Mononuclear cell (primary cell): ENCODE measurements around the gene BHLHA15. TPM values are rescaled to one million over a fixed set of nuclear protein-coding genes. Genes with fewer than 3 reads are reported as not detected.

Experiments used
- H3K27me3 ChIP-seq: 2 replicates; pipeline ENCODE4 v1.6.0; 2011; ENCODE audit warnings: low read length, control low read depth; ENCODE audit not compliant: insufficient read depth
- H3K4me1 ChIP-seq: 2 replicates; pipeline ENCODE4 v1.5.1; 2011; ENCODE audit warnings: mild to moderate bottlenecking, low read length, control low read depth; ENCODE audit not compliant: insufficient read depth
- H3K4me3 ChIP-seq: 2 replicates; pipeline ENCODE4 v1.5.1; 2011; ENCODE audit warnings: mild to moderate bottlenecking, low read length, moderate library complexity
- H3K9me3 ChIP-seq: 2 replicates; pipeline ENCODE4 v1.5.1; 2011; ENCODE audit warnings: low read depth, mild to moderate bottlenecking, control low read depth, low read length
- total RNA-seq: library from RNA; depleted of rRNA; stranded (reverse); fragments of >200 nt; gene quantifications from one replicate; pipeline ENCODE4 v1.2.3, GENCODE V29; 2012

Gene BHLHA15
- total RNA-seq, 1 donor: not detected

DNA sequence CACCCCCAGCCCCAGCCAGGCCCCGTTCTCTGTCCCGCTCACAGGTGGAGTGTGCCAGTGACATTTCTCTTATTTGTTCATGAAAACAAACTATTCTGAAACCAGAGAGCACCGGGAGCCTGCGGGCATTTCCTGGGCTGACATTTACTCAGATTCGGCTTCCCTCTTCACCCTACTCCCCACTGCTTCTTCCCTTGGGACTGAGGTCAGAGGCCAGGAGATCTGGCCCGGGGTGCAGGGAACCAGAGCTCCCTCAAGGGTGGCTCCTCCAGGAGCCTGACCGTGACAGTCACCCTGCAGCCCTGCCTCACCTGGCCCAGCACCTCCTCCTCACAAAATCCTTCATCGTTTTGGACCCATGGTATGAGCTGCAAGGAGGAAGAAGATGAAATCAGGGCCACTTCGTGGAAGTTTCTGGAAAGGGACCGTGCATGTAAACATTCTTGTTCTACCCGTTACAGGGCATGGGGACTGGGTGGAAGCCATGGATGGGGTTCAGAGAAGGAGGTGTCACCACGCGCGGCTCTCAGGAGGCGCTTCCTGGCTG lies 12.2 kb downstream of the BHLHA15 start:
- Histone ChIP-seq H3K4me1 (peaks cover under 1% of the 10 kb centered on the region), H3K9me3 (no peaks in the 10 kb centered on the region), H3K27me3 (no peaks in the 10 kb centered on the region), H3K4me3 (no peak overlapping the region)

DNA sequence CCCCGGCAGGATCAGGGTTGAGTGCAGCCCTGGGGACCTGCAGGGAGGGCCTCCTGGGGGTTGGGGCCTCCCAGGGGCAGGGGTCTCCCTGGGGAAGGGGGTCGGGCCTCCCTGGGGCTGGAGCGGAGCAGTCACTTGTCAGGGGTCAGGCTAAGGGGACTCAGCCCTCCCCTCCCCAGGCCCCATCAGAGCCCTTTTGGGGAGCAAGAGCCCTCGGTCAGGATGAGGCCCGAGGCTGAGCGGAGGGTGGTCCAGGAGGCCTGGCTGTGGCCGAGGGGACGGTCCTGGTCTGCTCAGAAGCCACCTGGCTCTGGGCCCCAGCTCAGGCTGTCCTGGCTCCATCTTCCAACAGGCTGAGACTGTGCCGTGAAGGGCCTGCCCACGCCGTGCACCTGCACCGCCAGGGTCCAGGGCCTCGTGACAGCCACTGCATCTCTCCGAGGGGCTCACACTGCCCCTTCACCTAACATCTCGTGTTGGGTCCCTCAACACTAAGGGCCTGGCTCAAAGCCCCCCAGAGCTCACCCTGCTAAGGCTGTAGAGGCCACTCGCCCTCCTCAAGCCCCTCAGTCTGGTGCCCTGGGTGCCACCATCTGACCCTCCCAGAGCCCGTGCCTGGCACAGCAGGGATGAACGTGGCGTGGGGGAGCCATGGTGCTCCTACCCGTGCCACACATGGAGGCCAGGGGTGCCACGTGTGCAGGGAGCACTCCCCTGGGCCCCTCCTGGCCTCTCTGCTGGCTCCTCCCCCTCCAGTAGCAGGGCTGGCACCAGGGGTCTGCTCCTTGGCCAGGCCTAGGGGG lies 12.9 kb downstream of the BHLHA15 start:
- Histone ChIP-seq H3K27me3 (no peaks in the 10 kb centered on the region), H3K4me3 (no peak overlapping the region), H3K9me3 (no peaks in the 10 kb centered on the region), H3K4me1 (no peaks in the 10 kb centered on the region)

DNA sequence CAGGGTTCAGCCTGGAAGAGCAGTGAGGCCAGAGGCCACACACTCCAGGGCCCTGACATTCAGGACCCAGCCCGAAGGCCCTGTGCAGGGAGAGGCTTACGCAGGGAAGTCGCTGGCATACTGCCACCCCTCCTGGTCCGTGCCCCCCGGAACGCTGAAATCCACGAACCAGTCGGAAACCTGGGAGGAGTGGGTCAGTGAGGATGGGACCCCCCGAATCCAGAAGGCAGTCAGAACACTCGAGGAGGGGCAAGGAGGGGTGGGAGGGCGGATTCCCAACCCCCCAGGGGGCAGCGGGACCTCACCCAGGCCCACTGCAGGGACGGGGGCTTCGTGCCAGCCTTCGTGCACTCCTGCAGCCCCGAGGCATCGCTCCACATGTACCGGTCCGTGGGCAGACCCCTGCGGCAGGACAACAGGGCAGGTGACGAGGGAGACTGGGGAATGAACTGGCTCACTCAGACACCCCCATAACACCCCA lies 13.5 kb downstream of the BHLHA15 start:
- H3K4me1 ChIP-seq: no peaks in the 10 kb centered on the region
- no peaks in the 10 kb centered on the region for H3K27me3 ChIP-seq
- no peaks in the 10 kb centered on the region for H3K9me3 ChIP-seq
- H3K4me3 ChIP-seq: no peak overlapping the region

DNA sequence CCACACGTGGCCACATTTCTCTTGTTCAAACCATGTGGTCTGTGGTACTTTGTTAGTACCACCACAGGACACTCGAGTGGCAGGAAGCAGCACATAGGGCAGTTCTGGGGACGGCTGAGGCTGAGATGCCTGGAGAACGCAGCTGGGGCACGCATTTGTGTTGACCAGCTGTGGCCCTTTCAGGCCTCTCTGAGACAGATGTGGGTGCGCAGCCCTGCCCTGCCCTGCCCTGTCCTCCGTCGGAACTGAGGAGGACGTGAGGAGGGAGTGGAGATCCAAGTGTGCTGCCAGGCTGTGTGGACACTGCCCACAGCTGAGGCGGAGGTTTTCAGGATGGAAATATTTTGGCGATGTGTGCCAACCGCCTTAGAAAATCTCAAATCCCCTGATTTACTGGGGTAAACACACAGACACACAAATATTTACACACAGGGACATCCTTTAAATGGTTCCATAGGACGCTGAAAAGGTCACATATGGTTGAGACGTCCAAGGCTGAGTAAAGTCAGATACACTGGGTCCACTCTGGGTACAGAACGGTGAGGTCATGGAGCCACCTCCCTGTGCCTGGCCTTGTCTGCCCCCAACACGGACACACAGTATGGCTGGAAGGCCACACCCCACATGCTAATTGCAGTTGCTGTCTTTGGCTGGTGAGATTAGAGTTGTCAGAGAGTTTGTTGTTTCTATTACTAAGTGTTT lies 14.8 kb downstream of the BHLHA15 start:
- H3K27me3 ChIP-seq: no peaks in the 10 kb centered on the region
- H3K4me1 ChIP-seq: no peaks in the 10 kb centered on the region
- H3K9me3 ChIP-seq: no peaks in the 10 kb centered on the region
- H3K4me3 ChIP-seq: no peak overlapping the region

DNA sequence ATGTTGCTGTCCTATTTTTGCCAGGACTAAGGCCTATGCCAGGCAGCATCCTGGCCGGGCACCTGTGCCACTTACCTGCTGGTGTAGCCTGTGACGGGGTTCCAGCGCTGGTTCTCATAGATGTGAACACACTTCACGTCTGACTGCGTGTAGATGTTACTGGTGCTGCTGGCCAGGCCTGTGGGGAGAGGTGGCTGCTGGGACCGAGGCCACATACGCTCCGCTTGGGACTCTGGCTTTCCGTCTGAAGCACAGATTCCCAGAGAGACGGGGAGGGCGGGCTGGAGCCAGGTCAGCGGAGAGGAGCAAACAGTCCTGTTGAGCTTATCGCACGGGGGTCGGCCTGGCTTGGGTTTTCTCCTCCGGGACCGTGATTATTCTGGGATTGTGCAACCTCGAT lies 16.7 kb downstream of the BHLHA15 start:
- Histone ChIP-seq H3K27me3 (no peaks in the 10 kb centered on the region), H3K9me3 (no peaks in the 10 kb centered on the region), H3K4me1 (no peaks in the 10 kb centered on the region), H3K4me3 (no peak overlapping the region)

DNA sequence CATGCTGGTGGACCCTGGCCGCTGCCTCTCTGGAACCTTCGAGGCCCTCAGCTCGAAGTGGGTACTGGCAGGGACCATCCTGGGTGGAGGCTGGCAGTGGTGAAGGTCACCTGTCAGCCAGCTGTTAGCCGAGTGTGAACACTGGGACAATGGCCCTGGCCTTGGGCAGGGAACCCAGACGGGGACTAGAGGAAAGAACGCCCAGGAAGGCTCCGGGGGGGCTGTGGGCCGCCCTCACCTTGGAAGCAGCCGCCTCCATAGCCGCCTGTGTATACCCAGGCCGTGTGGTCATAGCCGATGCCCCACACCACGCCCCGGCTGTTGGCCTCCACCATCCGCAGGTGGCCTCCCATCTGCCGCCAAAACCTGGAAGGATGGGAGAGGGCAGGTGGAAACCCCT lies 17.6 kb downstream of the BHLHA15 start:
- Histone ChIP-seq H3K4me3 (no peak overlapping the region), H3K27me3 (no peaks in the 10 kb centered on the region), H3K9me3 (no peaks in the 10 kb centered on the region), H3K4me1 (no peaks in the 10 kb centered on the region)

DNA sequence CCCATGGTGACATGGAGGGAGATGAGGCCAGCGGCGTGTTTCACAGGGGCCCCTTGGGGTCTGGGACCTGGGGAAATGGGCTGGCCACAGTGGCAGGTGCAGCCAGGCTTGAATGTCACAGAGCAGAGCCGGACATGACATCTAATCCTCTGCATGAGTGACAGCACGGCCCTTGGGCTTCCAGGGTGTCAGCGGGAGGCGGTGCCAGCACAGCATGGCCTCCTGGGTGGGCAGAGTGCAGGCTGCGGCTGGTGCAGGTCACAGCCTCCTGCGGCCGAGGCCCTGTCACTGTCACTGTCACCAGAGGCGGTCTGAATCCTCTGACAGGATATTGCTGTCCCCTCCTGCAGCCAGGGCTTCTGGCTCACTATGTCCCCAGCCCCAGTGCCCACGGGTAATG lies 18.2 kb downstream of the BHLHA15 start:
- H3K27me3 ChIP-seq: no peaks in the 10 kb centered on the region
- no peak overlapping the region for H3K4me3 ChIP-seq
- H3K9me3 ChIP-seq: no peaks in the 10 kb centered on the region
- no peaks in the 10 kb centered on the region for H3K4me1 ChIP-seq

DNA sequence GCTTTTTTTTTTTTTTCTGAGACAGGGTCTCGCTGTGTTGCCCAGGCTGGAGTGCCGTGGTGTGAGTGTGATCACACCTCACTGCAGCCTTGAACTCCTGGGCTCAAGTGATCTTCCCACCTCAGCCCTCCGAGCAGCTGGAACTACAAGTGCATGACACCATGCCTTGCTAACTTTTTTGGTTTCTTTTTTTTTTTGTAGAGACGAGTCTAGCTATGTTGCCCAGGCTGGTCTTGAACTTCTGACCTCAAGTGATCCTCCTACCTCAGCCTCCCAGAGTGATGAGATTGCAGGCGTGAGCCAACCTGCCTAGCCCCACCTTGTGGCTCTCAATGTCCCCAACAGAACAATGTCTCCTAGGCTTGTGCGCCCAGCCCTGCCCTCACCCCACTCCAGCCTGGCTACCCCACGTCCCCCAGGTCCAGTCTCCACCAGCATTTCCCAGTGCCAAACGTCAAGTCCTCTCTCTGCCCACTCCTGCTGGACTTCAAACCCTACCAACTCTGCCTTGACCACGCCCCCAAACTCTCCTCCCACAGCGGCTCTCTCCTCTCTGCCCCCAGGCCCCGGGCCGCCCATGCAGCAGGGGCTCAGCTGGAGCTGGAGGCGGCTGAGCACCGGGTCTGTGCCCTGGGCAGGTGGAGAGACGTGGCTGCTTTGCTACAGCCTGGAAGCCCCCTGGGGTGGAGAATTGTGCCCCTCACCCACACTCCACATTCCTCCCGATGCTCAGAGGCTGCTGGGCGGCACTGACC lies 18.9 kb downstream of the BHLHA15 start:
- Histone ChIP-seq H3K27me3 (no peaks in the 10 kb centered on the region), H3K4me3 (no peak overlapping the region), H3K4me1 (no peaks in the 10 kb centered on the region), H3K9me3 (no peaks in the 10 kb centered on the region)

DNA sequence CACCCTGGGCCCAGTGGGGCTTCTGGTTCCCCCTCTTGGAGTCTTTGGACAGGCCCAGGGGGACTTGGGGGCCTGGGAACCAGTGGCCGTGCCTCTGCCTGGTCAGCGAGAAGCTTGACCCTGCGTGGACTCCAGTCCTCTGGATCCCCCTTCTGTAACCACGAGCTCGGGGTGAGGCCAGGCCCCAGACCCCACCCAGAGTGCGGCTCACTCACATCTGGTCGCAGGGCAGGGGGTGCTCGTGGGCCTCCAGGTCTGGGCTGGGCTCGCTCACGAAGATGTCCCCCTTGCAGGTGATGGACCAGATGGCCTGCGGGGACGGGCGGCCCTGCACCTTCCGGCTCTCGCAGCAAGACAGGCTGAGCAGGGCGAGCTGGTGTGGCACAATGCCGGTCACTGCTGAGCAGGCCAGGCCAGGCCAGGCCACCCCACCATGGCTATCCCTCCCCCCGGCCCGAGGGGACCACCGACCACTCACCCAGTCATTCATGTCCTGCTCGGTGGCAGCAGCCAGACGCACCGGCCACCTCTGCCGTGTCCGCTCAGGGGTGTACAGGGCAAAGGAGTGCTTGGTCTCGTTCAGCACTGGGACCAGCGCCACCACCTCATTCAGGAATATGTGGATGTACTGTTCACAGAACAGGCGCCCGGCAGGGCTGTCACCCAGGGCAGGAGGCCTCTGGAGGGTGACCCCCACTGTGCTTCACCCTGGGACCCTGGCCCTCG lies 19.7 kb downstream of the BHLHA15 start:
- no peak overlapping the region for H3K4me3 ChIP-seq
- H3K27me3 ChIP-seq: no peaks in the 10 kb centered on the region
- H3K4me1 ChIP-seq: no peaks in the 10 kb centered on the region
- H3K9me3 ChIP-seq: no peaks in the 10 kb centered on the region

DNA sequence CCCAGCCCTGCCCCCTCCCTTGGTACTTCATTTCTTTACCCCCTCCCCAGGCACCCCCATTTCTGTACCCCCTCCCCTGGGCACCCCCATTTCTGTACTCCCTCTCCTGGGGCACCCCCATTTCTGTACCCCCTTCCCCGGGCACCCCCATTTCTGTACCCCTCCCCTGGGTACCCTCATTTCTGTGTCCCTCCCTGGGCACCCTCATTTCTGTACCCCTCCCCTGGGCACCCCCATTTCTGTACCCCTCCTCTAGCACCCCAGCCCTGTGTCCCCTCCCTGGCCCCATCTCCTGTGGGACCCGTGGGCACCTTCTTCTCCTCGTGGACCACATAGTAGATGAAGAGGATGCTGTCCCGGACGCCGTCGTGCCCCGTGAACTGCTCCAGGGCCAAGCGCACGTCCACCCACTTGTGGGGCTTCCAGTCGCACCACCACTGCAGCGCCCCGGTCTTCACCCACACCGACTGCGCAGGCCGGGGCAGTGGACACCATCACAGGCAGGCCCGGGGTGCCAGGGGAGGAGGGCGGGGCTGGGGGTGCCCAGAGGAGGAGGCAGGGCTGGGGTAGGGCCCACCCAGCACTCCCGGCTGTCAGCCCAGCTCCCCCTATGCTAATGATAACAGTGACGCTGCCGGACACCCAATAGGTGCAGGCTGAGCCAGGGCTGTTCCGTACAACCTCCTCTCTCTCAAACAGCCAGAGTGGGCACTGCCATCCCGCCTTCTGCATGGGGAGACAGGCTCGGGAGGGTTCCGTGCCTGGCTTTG lies 20.4 kb downstream of the BHLHA15 start:
- Histone ChIP-seq H3K4me3 (no peak overlapping the region), H3K27me3 (no peaks in the 10 kb centered on the region), H3K4me1 (no peaks in the 10 kb centered on the region), H3K9me3 (no peaks in the 10 kb centered on the region)

DNA sequence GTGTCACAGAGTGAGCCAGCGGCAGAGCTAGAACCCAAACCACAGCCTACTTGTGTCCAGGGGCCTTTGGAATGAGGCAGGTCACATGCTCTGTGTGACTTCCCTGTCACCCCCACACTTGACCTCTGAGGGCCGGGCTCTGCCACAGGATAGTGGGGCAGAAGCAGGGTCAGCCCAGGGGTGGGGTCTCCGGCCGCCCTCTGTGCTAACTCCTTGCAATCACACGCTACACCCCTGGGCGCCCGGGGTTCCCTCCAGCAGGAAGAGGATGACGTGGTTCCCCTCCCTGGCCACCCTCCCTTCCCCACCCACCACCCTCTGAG lies 21.0 kb downstream of the BHLHA15 start:
- no peaks in the 10 kb centered on the region for H3K27me3 ChIP-seq
- no peaks in the 10 kb centered on the region for H3K9me3 ChIP-seq
- no peak overlapping the region for H3K4me3 ChIP-seq
- no peaks in the 10 kb centered on the region for H3K4me1 ChIP-seq

DNA sequence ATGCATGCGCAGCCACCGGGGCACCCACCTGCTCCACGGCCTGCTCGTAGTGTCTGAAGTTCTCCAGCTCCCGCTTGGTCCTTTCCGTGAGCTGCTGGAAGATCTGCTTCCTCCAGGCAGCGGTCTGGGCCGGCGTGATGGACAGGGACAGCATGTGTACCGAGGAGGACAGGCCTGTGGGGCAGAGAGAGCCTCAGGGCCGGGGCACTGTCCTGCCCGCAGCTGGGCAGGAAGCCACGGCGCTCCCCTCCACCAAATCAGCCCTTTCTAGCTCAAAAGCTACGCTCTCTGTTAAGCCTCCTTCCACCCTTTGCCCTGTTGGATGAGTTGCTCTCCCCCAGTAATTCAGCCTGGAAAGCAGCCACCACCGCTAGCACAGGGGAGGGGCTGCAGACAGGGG lies 21.6 kb downstream of the BHLHA15 start:
- Histone ChIP-seq H3K4me3 (no peak overlapping the region), H3K9me3 (no peaks in the 10 kb centered on the region), H3K4me1 (no peaks in the 10 kb centered on the region), H3K27me3 (no peaks in the 10 kb centered on the region)

DNA sequence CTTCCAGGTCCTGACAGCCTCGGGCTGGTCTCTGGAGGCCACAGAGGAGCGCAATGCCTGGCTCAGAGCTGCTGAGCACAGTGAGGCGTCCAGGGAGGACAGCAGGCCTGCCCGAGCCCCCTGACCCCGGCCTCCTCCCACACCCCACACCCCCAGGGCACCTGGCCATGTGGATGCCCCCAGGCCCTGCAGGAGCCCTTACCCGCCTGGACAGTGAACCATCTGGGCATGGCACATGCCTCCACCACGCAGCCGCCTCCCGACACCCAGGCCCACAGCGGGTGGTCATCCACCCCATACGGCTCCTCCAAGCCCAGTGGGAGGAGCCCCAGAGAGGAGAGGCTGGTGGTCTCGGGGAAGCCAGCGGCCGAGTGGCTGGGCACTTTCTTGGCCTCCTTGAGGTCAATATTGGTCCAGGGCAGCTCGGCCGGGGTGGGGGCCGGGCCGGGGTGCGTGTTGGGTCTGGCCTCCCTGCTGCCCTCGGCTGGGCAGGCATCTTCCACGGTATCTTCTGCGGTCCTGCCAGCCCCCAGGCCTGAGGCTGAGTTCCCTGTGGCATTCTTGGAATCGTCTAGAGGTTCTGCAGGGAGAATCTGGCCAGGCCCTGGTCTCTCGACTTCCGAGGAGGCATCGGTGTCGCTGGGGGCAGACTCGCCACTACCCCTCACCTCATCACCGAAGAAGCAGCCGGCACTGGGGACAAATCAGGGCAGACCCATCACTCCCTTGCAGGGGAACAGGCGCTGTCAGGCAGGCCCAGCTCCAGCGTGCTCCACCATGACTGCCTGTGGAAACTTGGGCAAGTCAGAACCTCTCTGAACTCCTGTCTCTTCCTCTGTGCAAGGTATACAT lies 22.2 kb downstream of the BHLHA15 start:
- Histone ChIP-seq H3K4me3 (no peak overlapping the region), H3K27me3 (no peaks in the 10 kb centered on the region), H3K9me3 (no peaks in the 10 kb centered on the region), H3K4me1 (no peaks in the 10 kb centered on the region)
